Gastrocnemius medialis (tissue), 4 donors: ENCODE data around the gene TANC1.

Source experiments
- CTCF ChIP-seq, 5 experiments: fragments of 450-650 bp in 3 of 5; fragments of 200-600 bp in 2 of 5; sonication (generic) in 2 of 5; IDR thresholded peaks in 4 of 5; conservative IDR thresholded peaks in 1 of 5; 1 replicate in 4 of 5; 2 replicates in 1 of 5; pipeline ENCODE4 v1.5.1; 2016 to 2019; ENCODE audit warnings: antibody characterized with exemption in 5 of 5, mild to moderate bottlenecking in 3 of 5, moderate library complexity in 3 of 5
- POLR2A ChIP-seq, 2 donors: fragments of 450-650 bp; IDR thresholded peaks; one replicate each; pipeline ENCODE4 v1.6.1; 2017; ENCODE audit warnings: antibody characterized with exemption in 2 of 2, mild to moderate bottlenecking in 2 of 2, moderate library complexity in 2 of 2

GRCh38 chr2:159267921-159268320, 299.5 kb downstream of the TANC1 start:
- TF ChIP-seq CTCF (IDR thresholded peaks at IDR 0.05 in 4 of 5, conservative IDR thresholded peaks at IDR 0.05 in 1 of 5) (no peak), POLR2A (IDR thresholded peaks at IDR 0.05) (no peak)
